A549 (cell line): ENCODE results near the gene GJA3.
A peak's percentile ranks its signal among the peaks of the same experiment; 100 is the strongest.

Experiments
- CBX8 ChIP-seq: fragments of 200-600 bp; sonication (generic); IDR thresholded peaks from 2 replicates; pipeline ENCODE4 v1.6.1; 2016
- EP300 ChIP-seq, 2 experiments: fragments of >200 bp; sonication (Bioruptor Twin); formaldehyde crosslinking; IDR thresholded peaks; 2 replicates in 1 of 2; 3 replicates in 1 of 2; pipeline ENCODE4 v1.6.1; 2016 to 2017
- HOXA7 ChIP-seq: fragments of 250-450 bp; sonication (Bioruptor Pico); IDR thresholded peaks from 2 replicates; pipeline ENCODE4 v1.5.0; 2020; ENCODE audit warnings: mild to moderate bottlenecking, moderate library complexity
- JUN ChIP-seq, 2 experiments: fragments of >200 bp; sonication (Bioruptor Twin); formaldehyde crosslinking; IDR thresholded peaks; 2 replicates in 1 of 2; 3 replicates in 1 of 2; pipeline ENCODE4 v1.6.1; 2016 to 2017
- JUNB ChIP-seq: fragments of >200 bp; sonication (Bioruptor Twin); formaldehyde crosslinking; IDR thresholded peaks from 2 replicates; pipeline ENCODE4 v1.6.1; 2016
- MYC ChIP-seq: IDR thresholded peaks from 2 replicates; pipeline ENCODE4 v1.6.1; 2012; ENCODE audit warnings: mild to moderate bottlenecking, inconsistent platforms, low read length, improper control_type of control experiment, borderline replicate concordance
- NR3C1 ChIP-seq: fragments of >200 bp; sonication (Bioruptor Twin); formaldehyde crosslinking; IDR thresholded peaks from 3 replicates; pipeline ENCODE4 v1.6.1; 2017
- POLR2A ChIP-seq: IDR thresholded peaks from 2 replicates; pipeline ENCODE4 v1.6.1; 2012; ENCODE audit warnings: mild to moderate bottlenecking, low read length
- RFX5 ChIP-seq: fragments of 450-650 bp; IDR thresholded peaks from 2 replicates; pipeline ENCODE4 v1.7.1; 2014; ENCODE audit warnings: antibody characterized with exemption, mild to moderate bottlenecking, moderate library complexity
- SMC3 ChIP-seq: fragments of >200 bp; sonication (Bioruptor Twin); formaldehyde crosslinking; IDR thresholded peaks from 3 replicates; pipeline ENCODE4 v1.6.1; 2018; ENCODE audit warnings: inconsistent platforms
- TF ChIP-seq, protein P1 (sequence below): fragments of >200 bp; sonication (Bioruptor Twin); formaldehyde crosslinking; IDR thresholded peaks from 3 replicates; pipeline ENCODE4 v1.5.1; 2016
- TF ChIP-seq, protein P2 (sequence below): fragments of >200 bp; sonication (Bioruptor Twin); formaldehyde crosslinking; IDR thresholded peaks from 3 replicates; pipeline ENCODE4 v1.6.1; 2016
- TF ChIP-seq, protein P3 (sequence below): IDR thresholded peaks from 2 replicates; pipeline ENCODE4 v1.6.1; 2012; ENCODE audit warnings: low read depth, borderline replicate concordance
- TF ChIP-seq, protein P4 (sequence below): IDR thresholded peaks from 2 replicates; pipeline ENCODE4 v1.6.1; 2012

DNA sequence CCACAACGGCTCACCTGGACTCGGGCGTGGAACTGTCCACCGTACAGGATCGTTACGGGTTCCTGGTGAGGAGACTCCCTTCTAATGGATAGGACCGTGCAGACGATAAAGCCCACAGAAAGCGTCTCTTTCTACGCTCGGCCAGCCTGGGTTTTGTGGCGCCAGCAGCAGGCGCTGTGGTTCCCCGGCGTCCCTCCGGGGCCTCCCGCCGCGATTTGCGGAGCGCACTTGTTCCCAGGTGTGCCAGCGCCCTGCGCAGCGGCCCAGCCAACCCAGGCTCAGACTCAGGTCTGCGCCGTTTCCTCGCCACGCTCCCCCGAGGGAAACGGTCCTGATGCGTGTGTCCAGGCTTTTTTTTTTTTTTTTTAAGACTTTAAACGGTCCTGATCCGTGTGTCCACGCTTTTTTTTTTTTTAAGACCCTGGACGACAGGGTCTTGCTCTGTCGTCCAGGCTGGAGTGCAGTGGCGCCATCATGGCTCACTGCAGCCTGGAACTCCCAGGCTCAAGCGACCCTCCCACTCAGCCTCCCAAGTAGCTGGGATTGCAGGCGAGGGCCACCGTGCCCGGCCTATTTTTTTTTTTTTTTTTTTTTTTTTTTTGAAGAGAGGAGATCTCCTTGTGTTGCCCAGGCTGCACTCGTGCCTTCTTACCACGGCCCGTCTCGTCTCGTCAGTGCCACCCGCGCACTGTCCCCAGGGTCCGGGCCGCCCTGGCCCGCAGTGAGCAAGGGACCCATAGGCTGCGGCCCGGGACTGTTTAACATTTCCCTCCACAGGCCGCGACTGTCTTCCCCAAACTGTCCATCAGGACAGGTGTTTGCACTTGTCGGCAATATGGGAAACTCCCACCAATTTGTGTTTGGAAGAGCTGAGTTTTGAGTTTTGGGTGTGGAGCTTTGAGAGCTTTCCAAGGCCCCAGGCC, 23.8 kb downstream of the GJA3 start:
- TF ChIP-seq EP300 (IDR thresholded peaks at IDR 0.05) (no peak), POLR2A (no peak), JUN (IDR thresholded peaks at IDR 0.05) (no peak), JUNB (no peak), NR3C1 (no peak), RFX5 (no peak), SMC3 (peak; percentile 46), HOXA7 (no peak), MYC (no peak), CBX8 (no peak)
- TF ChIP-seq, protein P1, sequence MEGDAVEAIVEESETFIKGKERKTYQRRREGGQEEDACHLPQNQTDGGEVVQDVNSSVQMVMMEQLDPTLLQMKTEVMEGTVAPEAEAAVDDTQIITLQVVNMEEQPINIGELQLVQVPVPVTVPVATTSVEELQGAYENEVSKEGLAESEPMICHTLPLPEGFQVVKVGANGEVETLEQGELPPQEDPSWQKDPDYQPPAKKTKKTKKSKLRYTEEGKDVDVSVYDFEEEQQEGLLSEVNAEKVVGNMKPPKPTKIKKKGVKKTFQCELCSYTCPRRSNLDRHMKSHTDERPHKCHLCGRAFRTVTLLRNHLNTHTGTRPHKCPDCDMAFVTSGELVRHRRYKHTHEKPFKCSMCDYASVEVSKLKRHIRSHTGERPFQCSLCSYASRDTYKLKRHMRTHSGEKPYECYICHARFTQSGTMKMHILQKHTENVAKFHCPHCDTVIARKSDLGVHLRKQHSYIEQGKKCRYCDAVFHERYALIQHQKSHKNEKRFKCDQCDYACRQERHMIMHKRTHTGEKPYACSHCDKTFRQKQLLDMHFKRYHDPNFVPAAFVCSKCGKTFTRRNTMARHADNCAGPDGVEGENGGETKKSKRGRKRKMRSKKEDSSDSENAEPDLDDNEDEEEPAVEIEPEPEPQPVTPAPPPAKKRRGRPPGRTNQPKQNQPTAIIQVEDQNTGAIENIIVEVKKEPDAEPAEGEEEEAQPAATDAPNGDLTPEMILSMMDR, result peak; percentile 56
- TF ChIP-seq, protein P2, sequence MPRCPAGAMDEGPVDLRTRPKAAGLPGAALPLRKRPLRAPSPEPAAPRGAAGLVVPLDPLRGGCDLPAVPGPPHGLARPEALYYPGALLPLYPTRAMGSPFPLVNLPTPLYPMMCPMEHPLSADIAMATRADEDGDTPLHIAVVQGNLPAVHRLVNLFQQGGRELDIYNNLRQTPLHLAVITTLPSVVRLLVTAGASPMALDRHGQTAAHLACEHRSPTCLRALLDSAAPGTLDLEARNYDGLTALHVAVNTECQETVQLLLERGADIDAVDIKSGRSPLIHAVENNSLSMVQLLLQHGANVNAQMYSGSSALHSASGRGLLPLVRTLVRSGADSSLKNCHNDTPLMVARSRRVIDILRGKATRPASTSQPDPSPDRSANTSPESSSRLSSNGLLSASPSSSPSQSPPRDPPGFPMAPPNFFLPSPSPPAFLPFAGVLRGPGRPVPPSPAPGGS, result no peak
- TF ChIP-seq, protein P3, sequence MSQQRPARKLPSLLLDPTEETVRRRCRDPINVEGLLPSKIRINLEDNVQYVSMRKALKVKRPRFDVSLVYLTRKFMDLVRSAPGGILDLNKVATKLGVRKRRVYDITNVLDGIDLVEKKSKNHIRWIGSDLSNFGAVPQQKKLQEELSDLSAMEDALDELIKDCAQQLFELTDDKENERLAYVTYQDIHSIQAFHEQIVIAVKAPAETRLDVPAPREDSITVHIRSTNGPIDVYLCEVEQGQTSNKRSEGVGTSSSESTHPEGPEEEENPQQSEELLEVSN, result no peak
- TF ChIP-seq, protein P4, sequence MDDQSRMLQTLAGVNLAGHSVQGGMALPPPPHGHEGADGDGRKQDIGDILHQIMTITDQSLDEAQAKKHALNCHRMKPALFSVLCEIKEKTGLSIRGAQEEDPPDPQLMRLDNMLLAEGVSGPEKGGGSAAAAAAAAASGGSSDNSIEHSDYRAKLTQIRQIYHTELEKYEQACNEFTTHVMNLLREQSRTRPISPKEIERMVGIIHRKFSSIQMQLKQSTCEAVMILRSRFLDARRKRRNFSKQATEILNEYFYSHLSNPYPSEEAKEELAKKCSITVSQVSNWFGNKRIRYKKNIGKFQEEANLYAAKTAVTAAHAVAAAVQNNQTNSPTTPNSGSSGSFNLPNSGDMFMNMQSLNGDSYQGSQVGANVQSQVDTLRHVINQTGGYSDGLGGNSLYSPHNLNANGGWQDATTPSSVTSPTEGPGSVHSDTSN, result no peak
